GM12878 (cell line): ENCODE results near the gene GBP6. TPM values are rescaled to one million over a fixed set of nuclear protein-coding genes. Genes with fewer than 3 reads are reported as not detected.
"Not testable (repeated sequence)": the region's sequence is repeated elsewhere in the genome, so short reads cannot be mapped to it uniquely, and the experiment has no call there.

Experiments used
- ATAC-seq: fragments of 200-7000 bp; cut with Tn5 transposase; 3 replicates; pipeline ENCODE4 v1.9.1; 2020; ENCODE audit warnings: mild to moderate bottlenecking, moderate library complexity
- BruUV-seq: library from RNA; stranded (reverse); fragments of 400-500 nt; replicated peaks from 2 replicates; lab custom pipeline; 2021; lab: Mats Ljungman, UMichigan
- CTCF ChIA-PET: fragments of 300-600 bp; sonication (Branson Sonifier 250); formaldehyde crosslinking; extraction: SDS; loops from one replicate; lab custom pipeline; 2021; ENCODE audit warnings: inconsistent platforms; lab: Yijun Ruan, JAX
- POLR2A ChIA-PET: fragments of 350-600 bp; formaldehyde crosslinking; extraction: SDS; loops from one replicate; lab custom pipeline; 2021; ENCODE audit warnings: inconsistent platforms; lab: Charles Lee
- RAD21 ChIA-PET: fragments of 300-600 bp; sonication (Branson Sonifier 250); formaldehyde crosslinking; loops from one replicate; lab custom pipeline; 2023; ENCODE audit warnings: antibody characterized with exemption; ENCODE audit not compliant: unreplicated experiment; lab: Charles Lee
- SMC1A ChIA-PET: fragments of 300-600 bp; sonication (Branson Sonifier 250); formaldehyde crosslinking; loops from one replicate; lab custom pipeline; 2023; ENCODE audit not compliant: unreplicated experiment, uncharacterized antibody; lab: Charles Lee
- DNase-seq: peaks from one replicate; pipeline ENCODE4 v3.0.0-alpha.2; 2011; ENCODE audit warnings: low read depth, low spot score
- FAIRE-seq: peaks from 3 replicates; lab custom pipeline; 2011; peaks lifted over from hg19 to GRCh38; lab: Jason Lieb, UNC
- H2AFZ ChIP-seq: 2 replicates; pipeline ENCODE4 v1.6.0; 2011; ENCODE audit warnings: low read depth, low read length, control low read depth; ENCODE audit not compliant: control insufficient read depth
- H3K27ac ChIP-seq: 2 replicates; pipeline ENCODE4 v1.5.1; 2011; ENCODE audit warnings: control low read depth; ENCODE audit not compliant: control insufficient read depth, insufficient read depth
- H3K27me3 ChIP-seq, 2 experiments: replicated peaks in 1 of 2; 2 replicates each; pipeline versions ENCODE4 v1.6.0 to v1.6.1; 2011; ENCODE audit warnings: low read length in 1 of 2; ENCODE audit not compliant: control insufficient read depth in 2 of 2, insufficient read depth in 2 of 2
- H3K36me3 ChIP-seq, 2 experiments: 2 replicates each; pipeline ENCODE4 v1.5.1; 2011; ENCODE audit warnings: low read length in 1 of 2; ENCODE audit not compliant: control insufficient read depth in 2 of 2, insufficient read depth in 2 of 2
- H3K4me1 ChIP-seq: 2 replicates; pipeline ENCODE4 v1.6.1; 2011; ENCODE audit warnings: mild to moderate bottlenecking, low read length, moderate library complexity, mixed read lengths; ENCODE audit not compliant: control insufficient read depth, insufficient read depth
- H3K4me2 ChIP-seq: 2 replicates; pipeline ENCODE4 v1.6.0; 2011; ENCODE audit warnings: control low read depth; ENCODE audit not compliant: control insufficient read depth, insufficient read depth
- H3K4me3 ChIP-seq: fragments of 200-600 bp; sonication (generic); 2 replicates; pipeline ENCODE4 v1.5.1; 2016
- H3K79me2 ChIP-seq: 2 replicates; pipeline ENCODE4 v1.6.0; 2011; ENCODE audit warnings: low read length; ENCODE audit not compliant: control insufficient read depth, insufficient read depth
- H3K9ac ChIP-seq: 2 replicates; pipeline ENCODE4 v1.8.0; 2011; ENCODE audit warnings: low read length, control low read depth, mixed read lengths; ENCODE audit not compliant: control insufficient read depth, insufficient read depth
- H3K9me3 ChIP-seq: replicated peaks from 3 replicates; pipeline ENCODE4 v1.5.1; 2011; ENCODE audit warnings: mild to moderate bottlenecking, low read length; ENCODE audit not compliant: control insufficient read depth, insufficient read depth
- H4K20me1 ChIP-seq: 2 replicates; pipeline ENCODE4 v1.6.0; 2011; ENCODE audit not compliant: control insufficient read depth, insufficient read depth
- ASH2L ChIP-seq: fragments of 300-600, 200-600 bp; sonication (generic); IDR thresholded peaks from 2 replicates; pipeline ENCODE4 v1.6.1; 2017; ENCODE audit warnings: low read depth, mild to moderate bottlenecking, borderline replicate concordance
- BMI1 ChIP-seq: fragments of 450-650 bp; IDR thresholded peaks from 2 replicates; pipeline ENCODE4 v1.6.1; 2016; ENCODE audit warnings: mild to moderate bottlenecking, moderate library complexity, borderline replicate concordance
- ELK1 ChIP-seq: IDR thresholded peaks from 2 replicates; pipeline ENCODE4 v1.6.1; 2012; ENCODE audit warnings: low read depth, low read length, improper control_type of control experiment
- FOXM1 ChIP-seq: IDR thresholded peaks from 2 replicates; pipeline ENCODE4 v1.6.1; 2012; ENCODE audit warnings: low read depth, mild to moderate bottlenecking, inconsistent platforms, low read length, moderate library complexity
- GATAD2B ChIP-seq: fragments of 450-650 bp; conservative IDR thresholded peaks from 2 replicates; pipeline ENCODE4 v1.6.1; 2017; ENCODE audit warnings: low read depth, mild to moderate bottlenecking, moderate library complexity
- TCF12 ChIP-seq: IDR thresholded peaks from 2 replicates; pipeline ENCODE4 v1.6.1; 2011; ENCODE audit warnings: low read depth, mild to moderate bottlenecking, low read length
- TCF3 ChIP-seq: IDR thresholded peaks from 2 replicates; pipeline ENCODE4 v1.6.1; 2012; ENCODE audit warnings: low read depth, mild to moderate bottlenecking, low read length, borderline replicate concordance; ENCODE audit not compliant: insufficient read depth
- YBX1 ChIP-seq: fragments of 450-650 bp; IDR thresholded peaks from 2 replicates; pipeline ENCODE4 v1.6.1; 2016; ENCODE audit warnings: antibody characterized with exemption
- ZBTB4 ChIP-seq: fragments of 450-650 bp; formaldehyde crosslinking; IDR thresholded peaks from 2 replicates; pipeline ENCODE4 v1.4.0; 2022; ENCODE audit warnings: mild to moderate bottlenecking, moderate library complexity
- WGBS: methylation state at CpG from one replicate; pipeline ENCODE4 v1.1.6; 2016; ENCODE audit warnings: low lambda C conversion rate; ENCODE audit not compliant: insufficient replicate concordance, insufficient coverage; ENCODE audit errors: missing lambda C conversion rate; 5-methylcytosine and 5-hydroxymethylcytosine counted together
- in situ Hi-C: fragments of 300-500 bp; cut with MboI; formaldehyde crosslinking; loops from 9 replicates; pipeline ENCODE4 v1.14.3; 2018; ENCODE audit warnings: mixed read lengths
- intact Hi-C: fragments of 100-400 bp; cut with micrococcal nuclease; formaldehyde crosslinking; loops from one replicate; pipeline ENCODE4 v1.14.2; 2022; ENCODE audit not compliant: unreplicated experiment
- polyA plus RNA-seq, 11 experiments: library from polyadenylated mRNA; depleted of rRNA in 4 of 11; unstranded in 6 of 11; stranded (reverse) in 5 of 11; fragments of >200 nt; fragmentation: Nextera tagmentation in 4 of 11; fragmentation: Illumina TruSeq in 1 of 11; extraction: Ambion mirVana in 4 of 11; extraction: Trizol in 1 of 11; gene quantifications; 1 replicate in 1 of 11; 2 replicates in 10 of 11; pipeline versions ENCODE4 v1.2.1 to v1.2.3, GENCODE V29; 2011 to 2016; ENCODE audit warnings: inconsistent platforms in 2 of 11, missing spikeins in 2 of 11, low read depth in 1 of 11
- total RNA-seq, 4 experiments: library from RNA; depleted of rRNA in 3 of 4; stranded (reverse); fragments of >200 nt in 3 of 4; fragmentation: Illumina TruSeq in 1 of 4; extraction: Trizol in 1 of 4; gene quantifications; 2 replicates each; pipeline versions ENCODE4 v1.2.1 to v1.2.3, GENCODE V29; 2013 to 2021

Gene GBP6
- total and polyA plus RNA-seq, 10 of the 15 experiments (the other 5 are each of a cell fraction or from before 2014, with no cell fraction given), result 0.03 to 2.7 (median 0.05) TPM; not detected in 6

GRCh38 chr1:89369331-89369730, 5.5 kb downstream of the GBP6 start (continued):
- TF ChIP-seq BMI1 (no peak), ZBTB4 (no peak), TCF3 (no peak), GATAD2B (no peak), FOXM1 (no peak), TCF12 (no peak), ELK1 (no peak), ASH2L (no peak), YBX1 (no peak)
- TF ChIP-seq, all 136 proteins: peak for 0

- WGBS, result 52% methylated on average over 4 of the region's 4 CpGs
- FAIRE-seq, H3K79me2 ChIP-seq, H3K4me1 ChIP-seq, ATAC-seq, H2AFZ ChIP-seq, BruUV-seq, RAD21 ChIA-PET, H3K4me3 ChIP-seq, CTCF ChIA-PET, DNase-seq, H3K27me3 ChIP-seq, H4K20me1 ChIP-seq, H3K9ac ChIP-seq, SMC1A ChIA-PET, intact Hi-C loops, H3K36me3 ChIP-seq, H3K9me3 ChIP-seq, in situ Hi-C loops, H3K4me2 ChIP-seq, POLR2A ChIA-PET, H3K27ac ChIP-seq: not testable (repeated sequence)
These were observed 10.0 kb downstream of the GBP6 start for GRCh38 chr1:89373810-89374209.
